Calu3 (cell line): ENCODE results near the gene RFXANK. TPM values are rescaled to one million over a fixed set of nuclear protein-coding genes. Genes with fewer than 3 reads are reported as not detected.

Experiments used
- BruUV-seq: library from RNA; stranded (reverse); fragments of 400-500 nt; replicated peaks from 2 replicates; lab custom pipeline; 2021; lab: Mats Ljungman, UMichigan
- CTCF ChIA-PET: fragments of 300-600 bp; sonication (Branson Sonifier 250); formaldehyde crosslinking; loops from one replicate; lab custom pipeline; 2022; ENCODE audit warnings: antibody characterized with exemption; lab: Charles Lee
- DNase-seq: peaks from one replicate; pipeline ENCODE4 v3.0.0; 2022
- H3K27ac Mint-ChIP-seq: one replicate; pipeline ENCODE4 v1.8.0; 2022; ENCODE audit warnings: mixed read lengths; ENCODE audit not compliant: unreplicated experiment
- H3K27me3 Mint-ChIP-seq: one replicate; pipeline ENCODE4 v1.8.0; 2022; ENCODE audit warnings: mixed read lengths; ENCODE audit not compliant: unreplicated experiment
- H3K36me3 Mint-ChIP-seq: one replicate; pipeline ENCODE4 v1.8.0; 2022; ENCODE audit warnings: mild to moderate bottlenecking, moderate library complexity, mixed read lengths; ENCODE audit not compliant: insufficient read depth, unreplicated experiment
- H3K4me1 Mint-ChIP-seq: one replicate; pipeline ENCODE4 v1.8.0; 2022; ENCODE audit warnings: mild to moderate bottlenecking, low read depth, mixed read lengths; ENCODE audit not compliant: unreplicated experiment
- H3K4me3 Mint-ChIP-seq: one replicate; pipeline ENCODE4 v1.8.0; 2022; ENCODE audit warnings: mild to moderate bottlenecking, low read depth, moderate library complexity, mixed read lengths; ENCODE audit not compliant: unreplicated experiment
- H3K9me3 Mint-ChIP-seq: one replicate; pipeline ENCODE4 v1.8.0; 2022; ENCODE audit warnings: low read depth, mixed read lengths; ENCODE audit not compliant: unreplicated experiment
- CTCF ChIP-seq: fragments of 200-600 bp; IDR thresholded peaks from one replicate; pipeline ENCODE4 v1.8.0; 2022; ENCODE audit warnings: antibody characterized with exemption; ENCODE audit not compliant: unreplicated experiment
- intact Hi-C: fragments of 100-400 bp; cut with micrococcal nuclease; formaldehyde crosslinking; loops from one replicate; pipeline ENCODE4 v1.10.0; 2022; ENCODE audit not compliant: unreplicated experiment
- total RNA-seq: library from RNA; stranded (reverse); gene quantifications from 2 replicates; pipeline ENCODE4 v1.2.3, GENCODE V29; 2022

The RFXANK gene
- total RNA-seq, 1 experiment from 2014 or later, result 63.2 TPM

- DNase-seq, result no peak
- no peaks in the 10 kb centered on the region for H3K27me3 Mint-ChIP-seq
- no peak overlapping the region for H3K27ac Mint-ChIP-seq
- no peaks in the 10 kb centered on the region for H3K9me3 Mint-ChIP-seq
- peaks cover 4% of the 10 kb centered on the region for H3K36me3 Mint-ChIP-seq
- no peaks in the 10 kb centered on the region for H3K4me1 Mint-ChIP-seq
- no TSS peak for BruUV-seq
- CTCF ChIA-PET, result no interaction called here
- no peak overlapping the region for H3K4me3 Mint-ChIP-seq
- intact Hi-C loops, result no loop called here
- no peak for TF ChIP-seq CTCF
Observed at GRCh38 chr19:19176950-19177349, 15.1 kb upstream of the RFXANK start.

- no peak for DNase-seq
- Mint-ChIP-seq H3K9me3 (no peaks in the 10 kb centered on the region), H3K4me3 (no peak overlapping the region), H3K27me3 (no peaks in the 10 kb centered on the region), H3K36me3 (peaks cover 3% of the 10 kb centered on the region), H3K27ac (no peak overlapping the region), H3K4me1 (no peaks in the 10 kb centered on the region)
- CTCF ChIA-PET, result no interaction called here
- no TSS peak for BruUV-seq
- intact Hi-C loops, result no loop called here
- no peak for TF ChIP-seq CTCF
Observed at GRCh38 chr19:19179548-19180441, 12.3 kb upstream of the RFXANK start.

- TF ChIP-seq CTCF, result no peak
- Mint-ChIP-seq H3K27me3 (no peaks in the 10 kb centered on the region), H3K9me3 (no peaks in the 10 kb centered on the region), H3K4me1 (no peaks in the 10 kb centered on the region), H3K4me3 (no peak overlapping the region), H3K36me3 (peaks cover 4% of the 10 kb centered on the region), H3K27ac (no peak overlapping the region)
- DNase-seq, result no peak
- intact Hi-C loops, result no loop called here
- BruUV-seq, result no TSS peak
- CTCF ChIA-PET, result no interaction called here
Observed at GRCh38 chr19:19181488-19181998, 10.5 kb upstream of the RFXANK start.

GRCh38 chr19:19185853-19186740, 6.0 kb upstream of the RFXANK start:
- CTCF ChIA-PET, result no interaction called here
- H3K27me3 Mint-ChIP-seq, result no peaks in the 10 kb centered on the region
- BruUV-seq, result no TSS peak
- intact Hi-C loops, result no loop called here
- no peaks in the 10 kb centered on the region for H3K9me3 Mint-ChIP-seq
- H3K36me3 Mint-ChIP-seq, result peaks cover 14% of the 10 kb centered on the region
- no peak overlapping the region for H3K4me3 Mint-ChIP-seq
- DNase-seq, result peak; percentile 50
- H3K4me1 Mint-ChIP-seq, result no peaks in the 10 kb centered on the region
- TF ChIP-seq CTCF, result peak; percentile 35
- no peak overlapping the region for H3K27ac Mint-ChIP-seq
